Cardiac septum (tissue), 1 donor: ENCODE results near the gene MYLK. TPM values are rescaled to one million over a fixed set of nuclear protein-coding genes. Genes with fewer than 3 reads are reported as not detected.

ENCODE experiments used
- DNase-seq: peaks from one replicate; pipeline ENCODE4 v3.0.0-alpha.2; 2020; ENCODE audit warnings: low spot score
- intact Hi-C: fragments of 100-400 bp; cut with DNase I; formaldehyde crosslinking; loops from one replicate; pipeline ENCODE4 v1.14.0; 2022
- total RNA-seq: library from RNA; stranded (reverse); fragmentation: NEBNext Ultra II Directional; extraction: Animal tissue kit (Norgen Biotek cat#: 25700); gene quantifications from one replicate; pipeline ENCODE4 v1.2.1, GENCODE V29; 2021
- donor health status: DM: no; HTN: no; CAD: no.

The MYLK gene
- total RNA-seq, 1 donor from 2014 or later: 17.8 TPM

DNA sequence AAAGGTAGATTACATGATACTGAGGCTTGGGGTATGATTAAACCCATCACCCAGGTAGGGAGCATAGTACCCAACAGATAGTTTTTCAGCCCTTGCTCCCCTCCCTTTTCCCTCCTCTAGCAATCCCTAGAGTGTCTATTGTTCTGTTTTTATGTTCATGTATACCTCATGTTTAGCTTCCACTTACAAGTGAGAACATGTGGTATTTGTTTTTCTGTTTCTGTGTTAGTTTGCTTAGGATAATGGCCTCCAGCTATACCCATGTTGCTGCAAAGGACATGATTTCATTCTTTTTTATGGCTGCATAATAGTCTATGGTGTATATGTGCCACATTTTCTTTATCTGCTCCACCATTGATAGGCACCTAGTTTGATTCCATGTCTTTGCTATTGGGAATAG is 82.7 kb downstream of the MYLK start:
- intact Hi-C loops: no loop called here
- no peak for DNase-seq

DNA sequence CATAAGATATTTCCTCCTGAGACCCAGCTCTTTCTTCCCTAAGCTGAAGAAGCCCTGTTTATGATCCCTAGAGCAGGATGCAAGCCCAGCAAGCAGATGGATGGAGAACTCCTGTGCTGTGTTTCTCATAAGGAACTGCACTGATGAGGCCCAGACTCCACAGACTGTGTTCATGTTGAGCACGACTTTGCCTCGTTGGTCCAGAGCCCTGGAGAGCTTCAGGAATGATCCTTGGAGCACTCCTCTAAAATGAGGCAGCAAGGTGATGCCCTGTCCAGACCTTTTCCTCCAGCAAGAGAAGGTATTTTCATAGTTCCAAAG is 83.8 kb downstream of the MYLK start:
- intact Hi-C loops: no loop called here
- no peak for DNase-seq

DNA sequence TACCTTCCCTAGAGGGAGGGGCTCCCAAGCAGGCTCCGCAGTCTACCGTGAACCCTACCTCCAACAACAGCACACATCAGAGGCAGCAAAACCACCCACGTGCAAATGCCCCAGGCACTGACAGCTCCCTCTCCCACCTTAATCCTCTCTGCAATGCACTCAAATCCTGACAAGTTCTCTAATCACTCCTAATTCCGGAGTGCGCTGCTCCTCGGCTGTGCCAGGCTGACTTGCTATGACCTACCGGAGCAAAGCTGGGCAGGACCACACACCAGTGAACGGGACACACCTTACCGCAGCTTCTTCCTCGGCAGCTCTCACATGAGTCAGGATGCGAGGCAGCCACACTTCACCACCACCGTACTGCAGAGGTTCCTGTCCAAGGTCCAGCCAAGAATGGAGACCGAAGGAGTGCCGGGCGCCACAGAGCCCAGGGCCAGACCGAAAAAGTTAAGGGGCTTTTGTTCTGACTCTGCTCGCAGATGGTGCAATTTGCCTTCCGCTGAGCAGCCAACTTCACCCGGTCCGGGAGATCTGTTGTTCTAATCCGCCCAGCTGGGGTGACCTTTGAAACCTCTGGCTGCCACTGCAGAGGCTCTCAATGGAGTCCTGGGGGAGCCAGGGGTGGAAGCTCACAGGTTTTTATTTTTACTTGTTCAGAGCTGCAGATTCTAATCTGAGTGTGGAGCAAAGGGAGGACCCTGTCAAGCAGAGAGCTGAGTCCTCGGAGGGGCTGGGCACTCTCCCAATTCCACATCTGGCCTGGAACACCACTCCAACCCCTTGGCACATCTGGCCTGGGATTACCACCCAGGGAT is 84.4 kb downstream of the MYLK start:
- DNase-seq: no peak
- intact Hi-C loops: no loop called here

DNA sequence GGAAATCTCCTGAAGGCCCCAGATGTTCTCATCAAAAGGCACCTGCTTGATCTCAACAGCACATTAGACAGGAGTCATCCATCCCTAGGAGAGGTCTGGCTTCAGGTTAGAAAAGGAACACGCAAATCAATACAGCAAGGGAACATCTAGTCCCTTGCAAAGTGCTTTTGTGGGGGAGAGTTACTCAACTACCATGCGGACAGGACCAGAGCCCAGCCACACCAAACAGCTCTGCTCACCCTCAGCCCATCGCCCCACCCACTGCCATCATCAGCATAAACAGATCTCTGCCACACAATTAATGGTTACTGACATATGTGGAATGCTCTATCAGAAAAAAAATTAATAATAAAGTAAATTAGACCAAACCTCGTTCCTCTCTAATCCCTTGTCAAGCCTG is 85.6 kb downstream of the MYLK start:
- intact Hi-C loops: no loop called here

DNA sequence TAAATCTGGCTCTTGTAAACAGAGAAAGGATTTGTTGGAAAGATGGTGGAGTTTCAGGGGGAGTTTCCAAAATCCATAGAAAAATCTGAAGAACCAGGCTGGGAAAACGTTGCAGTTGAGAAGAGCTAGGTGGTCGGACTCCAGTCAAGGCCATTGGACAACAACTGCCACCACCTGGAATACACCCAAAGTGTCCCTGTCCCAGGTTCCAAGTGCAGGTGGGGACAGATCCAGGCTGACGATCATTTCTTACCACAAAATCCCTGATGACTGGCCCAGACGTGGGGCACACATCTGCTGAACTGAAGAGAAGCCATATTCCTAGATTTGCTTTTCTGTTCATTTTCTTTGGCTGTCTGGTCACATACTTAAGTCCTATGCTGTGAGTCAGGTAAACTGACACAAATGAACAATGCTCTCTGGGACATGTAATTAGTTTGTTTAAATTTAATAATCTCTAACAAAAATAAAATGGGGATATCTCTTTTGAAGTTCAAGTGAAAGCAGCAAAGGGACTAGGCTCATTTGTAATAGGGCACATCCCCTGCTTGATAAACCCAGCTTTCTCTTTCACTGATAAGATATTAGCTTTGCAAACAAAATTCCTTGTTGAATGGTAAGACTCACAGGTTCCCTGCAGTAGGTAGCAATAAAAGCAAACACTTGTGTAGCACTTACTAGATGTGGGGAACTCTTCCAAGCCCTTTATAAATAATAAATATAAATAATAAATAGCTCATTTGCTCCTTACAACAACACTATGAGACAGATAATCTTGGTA is 88.5 kb downstream of the MYLK start:
- no peak for DNase-seq
- intact Hi-C loops: no loop called here

More for the DNA sequence above, 85.6 kb downstream of the MYLK start:
- DNase-seq: no peak

DNA sequence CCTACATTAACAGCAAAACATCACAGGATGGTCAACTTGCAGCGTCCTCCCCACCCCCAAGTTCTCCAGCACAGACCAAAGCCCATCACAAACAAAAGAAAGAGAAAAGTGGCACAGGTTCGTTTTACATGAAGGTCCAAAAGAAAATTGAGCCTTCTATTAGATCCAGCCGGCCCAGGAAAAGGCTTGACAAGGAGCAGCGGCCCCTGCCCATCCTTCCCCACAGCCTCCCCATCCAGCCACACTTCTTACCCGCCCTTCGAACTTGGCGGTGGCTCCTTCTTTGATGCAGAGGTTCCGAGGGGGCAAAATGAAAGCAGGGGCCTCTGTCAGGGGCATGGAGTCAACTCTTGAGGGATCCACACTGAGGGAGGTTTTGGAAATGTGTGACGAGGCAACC is 90.7 kb downstream of the MYLK start:
- no peak for DNase-seq
- intact Hi-C loops: no loop called here

DNA sequence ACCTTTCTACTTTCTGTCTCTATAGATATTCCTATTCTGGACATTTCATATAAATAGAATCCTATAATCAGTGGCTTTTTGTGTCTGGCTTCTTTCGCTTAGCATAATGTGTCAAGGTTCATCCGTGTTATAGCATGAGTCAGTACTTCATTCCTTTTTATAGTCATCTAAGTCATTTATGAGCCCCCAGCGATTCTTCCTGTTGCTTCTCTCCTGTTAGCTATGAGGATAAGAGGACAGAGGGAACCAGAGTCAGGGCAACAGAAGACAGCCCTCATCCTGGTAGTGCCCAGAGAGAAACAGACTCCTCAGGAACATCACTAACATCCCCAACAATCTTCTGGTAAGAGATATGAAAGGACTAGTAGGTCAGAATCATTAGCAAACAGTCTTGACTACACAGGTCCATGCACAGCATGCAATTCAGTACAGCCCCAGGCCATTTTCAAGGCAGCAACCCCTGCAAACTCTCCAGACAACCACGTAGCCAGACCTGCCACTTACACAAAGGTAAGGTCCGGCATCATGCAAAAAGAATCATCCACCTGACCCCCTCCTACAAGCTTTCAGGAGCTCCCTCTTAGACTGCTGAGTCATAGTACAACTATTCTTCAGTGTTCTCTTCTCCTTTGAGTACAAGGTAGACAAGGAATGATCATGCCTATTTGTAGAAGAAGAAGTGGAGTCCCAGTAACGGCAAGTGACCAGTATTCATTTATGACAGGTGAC is 91.5 kb downstream of the MYLK start:
- no peak for DNase-seq
- intact Hi-C loops: no loop called here

DNA sequence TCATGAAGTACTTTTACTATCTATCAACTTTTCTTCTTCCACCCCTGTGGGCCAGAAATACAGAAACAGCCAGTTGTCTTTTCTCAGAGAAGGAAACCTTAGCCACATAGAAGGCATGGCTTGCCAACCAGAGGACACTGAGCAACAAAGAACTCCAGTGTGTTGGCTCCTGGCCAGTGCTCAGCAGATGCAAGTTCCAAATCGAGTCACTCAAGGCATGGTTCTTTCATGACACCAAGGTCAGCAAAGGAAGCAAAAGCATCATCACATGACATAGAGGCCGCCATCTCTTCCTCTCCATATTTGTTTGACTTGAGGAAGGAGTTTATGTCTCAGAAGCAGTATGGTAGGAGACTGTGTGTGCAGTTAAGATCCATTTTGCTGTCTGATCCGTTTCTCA is 92.2 kb downstream of the MYLK start:
- DNase-seq: no peak
- intact Hi-C loops: no loop called here

DNA sequence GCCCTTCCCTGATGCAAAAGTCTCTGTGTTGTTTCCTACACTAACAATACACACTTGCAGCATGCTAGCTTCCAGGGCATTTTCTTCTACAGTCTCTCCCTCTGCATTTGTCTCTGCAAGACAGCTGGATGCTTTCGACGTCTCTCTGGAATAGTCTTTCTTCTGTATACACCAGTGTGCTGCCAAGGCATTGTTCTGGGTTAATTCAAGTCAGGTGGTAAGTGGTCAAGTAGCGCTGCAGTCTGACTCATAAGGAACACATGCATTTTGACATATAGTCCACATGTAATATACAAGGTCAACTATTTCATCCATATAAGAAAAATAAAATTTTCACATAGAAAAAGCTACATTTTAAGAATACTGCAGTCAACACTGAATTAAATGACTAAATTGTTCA is 92.7 kb downstream of the MYLK start:
- DNase-seq: no peak
- intact Hi-C loops: no loop called here

DNA sequence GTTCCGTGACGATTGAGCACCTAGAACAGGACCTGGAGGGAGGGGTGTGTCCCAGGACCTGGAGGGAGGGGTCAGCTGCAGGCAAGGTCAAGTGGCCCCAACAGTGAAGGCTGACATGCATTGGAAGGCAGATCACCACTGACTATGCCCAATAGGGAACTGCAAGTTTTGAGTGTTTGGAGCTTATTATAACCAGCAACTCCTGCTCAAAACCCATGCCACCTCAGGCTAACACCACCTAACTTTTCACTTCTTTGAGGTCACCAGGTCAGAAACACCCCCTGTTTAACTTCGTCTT is 93.1 kb downstream of the MYLK start:
- DNase-seq: no peak
- intact Hi-C loops: no loop called here

DNA sequence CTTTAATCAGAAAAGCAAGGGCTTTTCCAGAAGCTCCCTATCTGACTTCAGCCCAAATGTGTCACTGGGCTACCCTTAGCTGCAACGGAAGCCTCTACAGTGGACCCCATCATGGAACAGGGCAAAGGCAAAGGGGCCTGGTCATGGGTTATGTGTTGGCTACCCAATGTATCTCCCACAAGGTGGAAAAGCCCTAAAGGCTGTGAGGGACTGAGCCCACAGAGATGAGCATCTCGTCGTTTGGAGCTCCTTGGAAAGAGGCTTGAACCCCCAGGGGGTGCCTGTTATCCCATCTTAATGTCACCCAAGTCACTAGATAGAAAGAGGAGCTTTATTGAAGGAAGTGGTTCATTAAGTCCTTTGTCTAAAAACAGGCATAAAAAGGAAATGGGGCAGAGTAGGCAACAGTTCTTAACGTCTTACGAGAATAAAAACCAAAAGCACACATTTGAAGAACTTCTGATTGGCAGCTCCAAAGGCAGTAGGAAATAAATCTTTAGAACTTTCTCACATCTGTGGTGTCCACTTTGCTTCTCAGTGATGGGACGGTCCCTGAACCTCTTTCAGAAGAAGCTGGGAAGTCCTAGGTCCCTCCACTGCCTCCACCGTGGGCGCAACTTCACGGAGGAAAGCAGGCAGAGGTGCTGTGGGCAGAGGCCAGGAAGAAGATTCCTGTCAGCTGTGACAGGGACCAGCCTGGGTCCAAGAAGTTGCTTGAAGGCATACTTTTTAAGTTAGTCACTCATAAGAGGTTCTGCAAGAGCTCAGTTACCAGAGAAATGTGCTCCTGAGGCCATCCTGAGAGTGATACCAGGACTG is 93.7 kb downstream of the MYLK start:
- no peak for DNase-seq
- intact Hi-C loops: no loop called here

DNA sequence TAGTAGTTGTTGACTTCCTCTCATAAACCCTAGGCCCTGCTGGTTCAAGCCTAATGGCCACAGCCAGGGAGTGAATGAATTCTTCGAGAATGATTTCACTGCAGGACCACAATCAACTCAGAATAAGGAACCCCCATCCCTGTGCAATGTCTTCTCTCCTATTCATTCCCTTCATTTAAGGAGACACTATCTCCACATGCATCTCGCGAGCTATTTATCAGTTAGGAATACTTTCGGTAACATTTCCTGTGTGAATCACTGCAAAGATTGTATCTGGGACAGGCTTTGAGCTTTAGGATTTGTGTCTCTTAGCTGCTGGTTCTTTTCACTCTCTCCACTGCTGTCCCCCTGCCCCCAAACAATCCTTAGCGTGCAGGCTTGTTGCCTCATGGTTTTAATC is 94.4 kb downstream of the MYLK start:
- intact Hi-C loops: no loop called here

DNA sequence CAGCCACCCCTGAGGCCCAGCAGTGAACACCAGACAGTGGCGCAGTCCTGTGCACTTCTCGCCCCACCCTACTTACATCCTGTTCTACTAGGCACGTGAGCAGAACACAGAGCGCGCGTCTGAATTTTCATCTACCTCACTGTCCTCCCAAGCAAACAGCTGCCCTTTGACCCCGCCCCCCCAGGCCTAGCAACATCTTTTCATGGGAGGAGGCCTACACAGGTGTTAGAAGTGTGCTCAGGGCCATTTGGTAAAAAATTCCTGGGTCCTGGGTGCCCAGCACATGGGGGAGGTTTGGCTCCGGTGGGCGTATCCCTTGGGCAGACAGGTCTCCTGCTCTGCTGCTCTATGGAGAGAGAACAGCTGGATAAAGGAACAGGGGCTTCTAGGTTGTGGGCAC is 95.0 kb downstream of the MYLK start:
- intact Hi-C loops: no loop called here
- no peak for DNase-seq

More for the DNA sequence above, 94.4 kb downstream of the MYLK start:
- DNase-seq: no peak

DNA sequence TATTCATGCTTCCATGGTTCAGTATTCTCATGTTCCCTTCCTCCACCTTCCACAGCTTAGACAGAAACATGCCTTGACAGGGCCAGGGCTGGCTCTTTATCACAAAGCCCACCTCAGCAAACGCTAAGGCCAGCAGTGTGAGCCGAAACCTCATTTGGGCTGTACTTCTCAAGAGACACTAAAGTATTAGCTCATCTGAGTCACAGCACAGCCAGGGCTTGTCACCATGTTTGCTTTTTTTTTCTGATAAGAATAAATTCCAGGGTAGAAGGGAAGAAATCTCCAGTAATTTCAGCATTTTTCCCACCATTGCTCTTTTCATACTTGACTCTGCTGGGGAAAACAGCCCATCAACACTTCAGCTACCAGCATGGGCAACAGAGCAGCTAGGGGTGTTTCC is 95.4 kb downstream of the MYLK start:
- no peak for DNase-seq
- intact Hi-C loops: no loop called here

DNA sequence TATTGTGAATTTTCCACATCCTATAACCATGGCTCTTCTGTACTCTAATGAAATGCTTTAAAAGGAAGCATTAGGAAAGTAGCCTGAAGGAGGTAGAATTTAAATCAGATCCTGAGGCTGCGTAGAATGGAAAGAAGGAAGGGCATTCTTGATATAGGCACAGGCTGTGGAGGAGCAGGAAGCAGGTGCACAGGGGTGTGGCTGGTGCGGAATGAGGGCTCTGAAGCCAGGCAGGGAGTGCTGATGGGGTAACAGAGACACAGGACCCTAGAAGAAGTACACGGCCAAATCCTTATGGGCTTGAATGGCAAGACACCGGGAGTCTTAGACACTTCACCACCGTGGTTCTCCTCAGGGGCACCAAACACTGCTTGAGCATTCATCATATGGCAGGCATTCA is 97.0 kb downstream of the MYLK start:
- intact Hi-C loops: no loop called here
- DNase-seq: no peak

DNA sequence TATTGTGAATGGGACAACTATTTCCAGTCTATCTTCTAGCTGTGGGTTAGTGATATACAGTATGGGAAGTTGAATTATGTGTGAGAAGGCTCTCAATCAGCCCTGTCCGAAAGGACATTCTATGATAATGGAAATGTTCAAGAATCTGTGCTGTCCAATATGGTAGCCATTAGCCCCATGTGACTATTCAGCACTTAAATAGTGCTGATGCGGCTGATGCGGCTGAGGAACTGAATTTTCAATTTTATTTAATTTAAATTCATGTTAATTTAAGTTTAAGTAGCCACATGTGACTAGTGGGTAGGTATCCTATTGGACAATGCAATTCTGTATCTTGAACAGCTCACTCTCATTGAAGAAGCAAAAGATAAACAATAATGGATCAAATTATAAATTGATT is 98.5 kb downstream of the MYLK start:
- intact Hi-C loops: no loop called here
- DNase-seq: no peak

DNA sequence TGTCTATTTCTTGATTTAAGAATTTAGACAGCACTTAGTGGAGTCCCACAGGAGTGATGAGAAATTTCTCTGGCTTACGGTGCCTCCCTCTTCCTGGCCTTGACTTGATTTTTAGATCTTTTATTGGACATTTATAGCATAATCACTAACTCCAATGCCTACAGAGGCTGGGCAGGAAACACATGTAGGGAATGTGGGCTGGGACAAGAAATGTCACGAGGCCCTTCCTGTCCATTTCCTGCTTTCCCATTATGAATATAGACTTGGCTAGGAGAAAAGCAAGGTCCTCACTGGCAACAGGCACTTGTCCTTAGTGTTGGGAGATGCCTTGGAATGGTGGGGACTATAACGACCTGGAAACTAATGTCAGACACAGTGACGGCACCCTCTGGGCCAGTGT is 100.3 kb downstream of the MYLK start:
- no peak for DNase-seq
- intact Hi-C loops: no loop called here

DNA sequence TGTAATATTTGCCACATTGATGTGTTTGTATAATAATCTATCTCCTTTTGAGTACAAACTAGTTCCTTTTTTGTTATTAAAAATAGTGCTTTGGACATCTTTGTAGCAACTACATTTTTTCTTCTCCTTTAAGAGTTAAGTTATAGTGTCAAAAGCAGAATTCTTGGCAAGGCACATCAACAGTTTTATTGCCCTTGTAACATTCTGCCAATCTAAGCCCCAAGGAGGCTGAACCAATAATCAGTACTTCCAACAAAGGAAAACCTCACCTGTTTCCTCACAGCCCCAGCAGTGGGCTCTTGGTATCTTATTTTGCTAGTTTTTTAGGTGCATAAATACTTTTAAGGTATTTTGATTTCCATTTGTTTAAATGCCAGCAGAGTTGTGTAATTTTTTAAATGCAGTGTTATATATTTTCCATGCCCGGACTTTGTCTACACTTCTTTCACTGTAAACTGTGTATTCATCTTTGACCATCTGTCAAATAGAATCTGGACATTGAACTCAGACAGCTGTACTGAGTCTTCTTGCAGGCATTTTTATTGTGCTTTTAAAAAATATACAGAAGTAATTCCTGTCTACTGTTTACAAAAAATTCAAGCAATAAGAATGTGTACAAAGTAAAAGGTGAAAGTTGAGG is 101.0 kb downstream of the MYLK start:
- no peak for DNase-seq
- intact Hi-C loops: no loop called here

DNA sequence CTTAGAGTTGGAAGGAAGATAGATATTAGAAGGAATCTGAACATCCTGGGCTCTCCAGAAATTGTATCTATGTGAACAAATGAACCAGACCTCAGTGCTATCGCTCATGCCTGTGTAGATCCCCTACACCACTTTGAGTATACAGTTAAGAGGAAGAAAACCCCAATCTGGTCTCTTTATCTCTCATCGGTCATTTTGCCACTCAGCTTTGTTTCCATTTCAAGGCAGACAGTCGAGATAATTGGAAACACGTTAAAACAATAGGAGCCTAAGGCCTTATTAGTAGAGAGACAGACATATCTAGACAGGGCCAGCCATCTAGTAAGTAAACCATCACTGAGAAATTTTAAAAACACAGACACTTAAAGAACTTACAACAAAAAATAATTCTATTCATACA is 101.6 kb downstream of the MYLK start:
- no peak for DNase-seq
- intact Hi-C loops: no loop called here
